ENCODE data around the gene KCND2. TPM values are rescaled to one million over a fixed set of nuclear protein-coding genes. Genes with fewer than 3 reads are reported as not detected.

Gene KCND2
- total RNA-seq, 1 donor from 2014 or later = 0.38 TPM

DNA sequence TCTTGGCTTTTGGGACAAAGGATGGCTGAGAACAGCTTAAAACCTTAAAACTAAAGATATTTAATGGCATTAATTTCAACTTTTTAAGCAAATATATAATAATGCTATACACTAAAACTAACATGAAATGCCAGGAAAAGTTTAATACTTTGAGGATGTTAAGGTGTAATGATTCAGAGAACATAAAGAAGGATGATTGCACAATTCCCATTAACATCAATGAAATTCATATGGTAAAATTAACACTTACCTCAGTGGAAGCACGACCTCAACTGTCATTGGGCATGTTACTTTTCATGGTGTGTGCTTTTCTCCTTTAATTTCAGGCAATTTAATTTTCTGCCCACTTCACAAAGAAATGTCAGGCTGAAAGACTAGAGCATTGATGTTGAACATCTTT lies 171.7 kb downstream of the KCND2 start:
- TF ChIP-seq, protein P1, sequence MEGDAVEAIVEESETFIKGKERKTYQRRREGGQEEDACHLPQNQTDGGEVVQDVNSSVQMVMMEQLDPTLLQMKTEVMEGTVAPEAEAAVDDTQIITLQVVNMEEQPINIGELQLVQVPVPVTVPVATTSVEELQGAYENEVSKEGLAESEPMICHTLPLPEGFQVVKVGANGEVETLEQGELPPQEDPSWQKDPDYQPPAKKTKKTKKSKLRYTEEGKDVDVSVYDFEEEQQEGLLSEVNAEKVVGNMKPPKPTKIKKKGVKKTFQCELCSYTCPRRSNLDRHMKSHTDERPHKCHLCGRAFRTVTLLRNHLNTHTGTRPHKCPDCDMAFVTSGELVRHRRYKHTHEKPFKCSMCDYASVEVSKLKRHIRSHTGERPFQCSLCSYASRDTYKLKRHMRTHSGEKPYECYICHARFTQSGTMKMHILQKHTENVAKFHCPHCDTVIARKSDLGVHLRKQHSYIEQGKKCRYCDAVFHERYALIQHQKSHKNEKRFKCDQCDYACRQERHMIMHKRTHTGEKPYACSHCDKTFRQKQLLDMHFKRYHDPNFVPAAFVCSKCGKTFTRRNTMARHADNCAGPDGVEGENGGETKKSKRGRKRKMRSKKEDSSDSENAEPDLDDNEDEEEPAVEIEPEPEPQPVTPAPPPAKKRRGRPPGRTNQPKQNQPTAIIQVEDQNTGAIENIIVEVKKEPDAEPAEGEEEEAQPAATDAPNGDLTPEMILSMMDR (IDR thresholded peaks at IDR 0.05) = no peak
- Histone ChIP-seq H3K4me3 (no peak overlapping the region), H3K27me3 (ENCODE audit: low read depth) (no peaks in the 10 kb centered on the region), H3K4me1 (no peaks in the 10 kb centered on the region), H3K9me3 (no peaks in the 10 kb centered on the region), H3K27ac (no peak overlapping the region), H3K36me3 (no peaks in the 10 kb centered on the region)
- ATAC-seq (no peak), DNase-seq (no peak)
- intact Hi-C loops (cut with DNase I) = no loop called here

DNA sequence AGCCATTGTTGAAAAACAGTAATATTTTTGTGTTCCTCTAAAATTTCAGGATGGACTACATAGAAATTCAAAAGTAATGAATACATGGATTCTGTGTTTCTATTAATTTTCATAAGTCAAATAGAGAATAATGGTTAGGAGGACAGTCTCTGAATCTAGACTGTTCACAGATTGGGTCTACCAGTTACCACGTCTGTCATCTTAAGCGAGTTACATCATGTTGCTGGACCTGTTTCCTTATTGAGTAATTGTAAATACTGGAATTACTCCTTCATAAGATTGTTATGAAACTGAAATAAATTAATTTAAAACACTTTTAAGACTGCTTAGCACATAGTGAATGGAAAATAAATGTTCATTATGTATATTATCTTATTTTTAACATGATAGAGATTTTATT lies 172.3 kb downstream of the KCND2 start:
- Histone ChIP-seq H3K4me1 (no peaks in the 10 kb centered on the region), H3K9me3 (no peaks in the 10 kb centered on the region), H3K4me3 (no peak overlapping the region), H3K27ac (no peak overlapping the region), H3K36me3 (no peaks in the 10 kb centered on the region), H3K27me3 (ENCODE audit: low read depth) (no peaks in the 10 kb centered on the region)
- TF ChIP-seq, protein P1 (IDR thresholded peaks at IDR 0.05) = no peak
- ATAC-seq (peak in 1 of 2 donors; percentile 62), DNase-seq (no peak)
- intact Hi-C loops (cut with DNase I) = no loop called here

DNA sequence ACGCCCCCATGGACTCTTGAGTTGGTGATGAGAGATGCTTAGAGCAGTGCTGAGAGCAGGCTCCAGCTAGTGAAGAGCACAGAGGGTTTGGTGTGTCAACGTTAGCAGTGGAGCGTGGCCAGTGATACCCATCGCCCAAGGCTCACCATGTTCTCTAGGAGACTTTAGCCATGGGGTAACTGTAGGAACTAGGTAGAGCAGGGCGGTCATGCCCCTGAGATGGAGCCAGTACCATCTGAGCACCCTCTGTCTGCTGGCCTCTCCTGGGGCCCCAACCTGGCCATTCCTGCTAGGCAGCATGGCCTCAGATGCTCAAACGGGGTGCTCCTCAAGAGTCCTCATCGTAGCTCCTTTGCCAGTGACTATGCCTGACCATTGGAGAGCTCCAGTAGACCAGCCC lies 179.7 kb downstream of the KCND2 start:
- TF ChIP-seq, protein P1 (IDR thresholded peaks at IDR 0.05) = no peak
- no peaks in the 10 kb centered on the region for H3K36me3 ChIP-seq
- no peak for DNase-seq
- no peaks in the 10 kb centered on the region for H3K4me1 ChIP-seq
- intact Hi-C loops (cut with DNase I) = no loop called here
- peaks cover 22% of the 10 kb centered on the region for H3K9me3 ChIP-seq
- ATAC-seq = peak in 1 of 2 donors; percentile 52
- no peak overlapping the region for H3K27ac ChIP-seq
- H3K27me3 ChIP-seq (ENCODE audit: low read depth) = no peaks in the 10 kb centered on the region
- no peak overlapping the region for H3K4me3 ChIP-seq

DNA sequence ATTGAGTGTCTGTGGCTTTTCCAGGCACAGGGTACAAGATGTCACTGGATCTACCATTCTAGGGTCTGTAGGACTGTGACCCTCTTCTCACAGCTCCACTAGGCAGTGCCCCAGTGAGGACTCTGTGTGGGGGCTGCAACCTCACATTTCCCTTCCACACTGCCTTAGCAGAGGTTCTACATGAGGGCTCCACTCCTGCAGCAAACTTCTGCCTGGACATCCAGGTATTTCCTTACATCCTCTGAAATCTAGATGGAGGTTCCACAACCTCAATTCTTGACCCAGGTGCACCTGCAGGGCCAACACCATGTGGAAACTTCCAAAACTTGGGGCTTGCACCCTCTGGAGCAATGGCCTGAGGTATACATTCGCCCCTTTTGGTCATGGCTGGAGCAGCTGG lies 183.7 kb downstream of the KCND2 start:
- ATAC-seq (no peak), DNase-seq (no peak)
- Histone ChIP-seq H3K9me3 (peaks cover 22% of the 10 kb centered on the region), H3K4me1 (no peaks in the 10 kb centered on the region), H3K27me3 (ENCODE audit: low read depth) (no peaks in the 10 kb centered on the region), H3K36me3 (no peaks in the 10 kb centered on the region), H3K27ac (no peak overlapping the region), H3K4me3 (no peak overlapping the region)
- TF ChIP-seq, protein P1 (IDR thresholded peaks at IDR 0.05) = no peak
- intact Hi-C loops (cut with DNase I) = no loop called here

DNA sequence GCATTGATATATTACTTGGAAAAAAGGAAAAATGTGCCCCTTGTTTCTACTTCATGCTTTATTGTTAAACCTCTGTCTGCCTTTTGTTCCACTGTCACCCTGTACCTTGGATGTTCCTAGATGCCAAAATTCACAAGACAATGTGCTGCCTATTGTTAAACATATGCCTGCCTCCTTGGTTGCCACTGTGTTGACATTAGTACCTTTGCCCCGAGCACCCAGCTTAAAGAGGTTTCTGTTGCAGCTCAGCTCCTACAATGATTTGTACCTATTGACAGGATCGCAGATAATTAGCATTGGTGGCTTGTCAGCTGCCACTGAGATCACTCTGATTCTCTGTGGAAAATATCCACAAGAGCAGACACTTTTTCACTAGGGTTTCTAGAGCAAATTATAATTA lies 188.0 kb downstream of the KCND2 start:
- ATAC-seq (no peak), DNase-seq (no peak)
- TF ChIP-seq, protein P1 (IDR thresholded peaks at IDR 0.05) = no peak

DNA sequence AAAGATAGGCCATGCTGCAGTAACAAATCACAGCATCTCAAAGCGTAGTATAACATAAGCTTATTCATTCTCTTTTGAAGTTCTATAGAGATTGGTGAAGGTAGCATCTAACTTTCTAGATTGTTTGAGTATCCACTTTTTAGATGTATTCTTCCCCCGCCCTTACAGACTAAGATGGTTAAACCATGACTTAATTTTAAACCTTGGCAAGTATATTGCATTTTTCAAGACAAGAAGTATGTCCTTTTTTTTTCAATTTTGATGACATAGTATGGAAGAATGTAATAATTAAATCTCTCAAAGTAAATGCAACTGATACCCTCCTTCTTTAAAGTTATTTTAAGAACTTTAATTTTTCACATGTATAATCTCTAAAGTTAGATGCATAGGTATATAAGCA lies 190.0 kb downstream of the KCND2 start:
- no peak for ATAC-seq

More for the DNA sequence above, 188.0 kb downstream of the KCND2 start:
- H3K4me3 ChIP-seq = no peak overlapping the region
- H3K27me3 ChIP-seq (ENCODE audit: low read depth) = no peaks in the 10 kb centered on the region
- H3K4me1 ChIP-seq = no peaks in the 10 kb centered on the region
- no peak overlapping the region for H3K27ac ChIP-seq
- H3K36me3 ChIP-seq = no peaks in the 10 kb centered on the region
- intact Hi-C loops (cut with DNase I) = no loop called here
- peaks cover 10% of the 10 kb centered on the region for H3K9me3 ChIP-seq

More for the DNA sequence above, 190.0 kb downstream of the KCND2 start:
- DNase-seq = no peak
- intact Hi-C loops (cut with DNase I) = no loop called here
- Histone ChIP-seq H3K27ac (no peak overlapping the region), H3K4me1 (no peaks in the 10 kb centered on the region), H3K9me3 (no peaks in the 10 kb centered on the region), H3K36me3 (no peaks in the 10 kb centered on the region), H3K27me3 (ENCODE audit: low read depth) (no peaks in the 10 kb centered on the region), H3K4me3 (no peak overlapping the region)
- TF ChIP-seq, protein P1 (IDR thresholded peaks at IDR 0.05) = no peak
